Osteoblast (primary cell): ENCODE data around the gene KAZN. TPM values are rescaled to one million over a fixed set of nuclear protein-coding genes. Genes with fewer than 3 reads are reported as not detected.

Source experiments
- DNase-seq: peaks from one replicate; pipeline ENCODE4 v3.0.0; 2011; ENCODE audit warnings: low spot score, mixed read lengths; ENCODE audit not compliant: insufficient read length; ENCODE audit errors: missing footprints
- H2AFZ ChIP-seq: 2 replicates; pipeline ENCODE4 v1.6.0; 2011; ENCODE audit warnings: mild to moderate bottlenecking, low read length
- H3K27ac ChIP-seq: 2 replicates; pipeline ENCODE4 v1.5.1; 2011; ENCODE audit warnings: mild to moderate bottlenecking, low read depth, low read length, moderate library complexity
- H3K27me3 ChIP-seq: 2 replicates; pipeline ENCODE4 v1.6.0; 2012; ENCODE audit warnings: mild to moderate bottlenecking, control low read depth, inconsistent platforms, low read length, moderate library complexity; ENCODE audit not compliant: insufficient read depth
- H3K36me3 ChIP-seq: 2 replicates; pipeline ENCODE4 v1.5.1; 2011; ENCODE audit warnings: mild to moderate bottlenecking, low read length, control low read depth, moderate library complexity; ENCODE audit not compliant: insufficient read depth
- H3K4me1 ChIP-seq: 2 replicates; pipeline ENCODE4 v1.5.1; 2011; ENCODE audit warnings: mild to moderate bottlenecking, low read length, control low read depth, moderate library complexity; ENCODE audit not compliant: insufficient read depth
- H3K4me2 ChIP-seq: 2 replicates; pipeline ENCODE4 v1.6.0; 2011; ENCODE audit warnings: mild to moderate bottlenecking, low read length; ENCODE audit not compliant: insufficient read depth
- H3K4me3 ChIP-seq: fragments of 200-600 bp; sonication (generic); 3 replicates; pipeline ENCODE4 v1.5.1; 2012; ENCODE audit warnings: mild to moderate bottlenecking, low read length, inconsistent platforms; ENCODE audit not compliant: insufficient read depth
- H3K79me2 ChIP-seq: 2 replicates; pipeline ENCODE4 v1.6.0; 2012; ENCODE audit warnings: mild to moderate bottlenecking, low read length, control low read depth, inconsistent platforms; ENCODE audit not compliant: insufficient read depth
- H3K9me3 ChIP-seq: 2 replicates; pipeline ENCODE4 v1.5.1; 2011; ENCODE audit warnings: low read depth, low read length, control low read depth
- H4K20me1 ChIP-seq: 2 replicates; pipeline ENCODE4 v1.6.0; 2012; ENCODE audit warnings: mild to moderate bottlenecking, low read length, control low read depth; ENCODE audit not compliant: insufficient read depth
- CTCF ChIP-seq: IDR thresholded peaks from 2 replicates; pipeline ENCODE4 v1.5.1; 2011; ENCODE audit warnings: mild to moderate bottlenecking, low read depth, low read length, moderate library complexity; ENCODE audit errors: extremely low read depth
- total RNA-seq: library from RNA; depleted of rRNA; stranded (reverse); fragments of >200 nt; gene quantifications from 2 replicates; pipeline ENCODE4 v1.2.3, GENCODE V29; 2012

Gene KAZN
- total RNA-seq, 1 donor: 9.0 TPM

- Histone ChIP-seq H3K4me1 (no peaks in the 10 kb centered on the region), H3K79me2 (no peaks in the 10 kb centered on the region), H3K4me2 (no peak overlapping the region), H3K27ac (no peak overlapping the region), H3K27me3 (no peaks in the 10 kb centered on the region), H4K20me1 (no peaks in the 10 kb centered on the region), H3K36me3 (no peaks in the 10 kb centered on the region), H3K4me3 (no peak overlapping the region), H2AFZ (no peak overlapping the region), H3K9me3 (no peaks in the 10 kb centered on the region)
- DNase-seq: no peak
- TF ChIP-seq CTCF: no peak
These were observed 175.0 kb downstream of the KAZN start for GRCh38 chr1:14773396-14774025.

GRCh38 chr1:14774225-14774624 is 175.7 kb downstream of the KAZN start:
- DNase-seq: no peak
- Histone ChIP-seq H3K36me3 (no peaks in the 10 kb centered on the region), H3K27ac (no peak overlapping the region)

GRCh38 chr1:14774988-14775387 is 176.5 kb downstream of the KAZN start:
- Histone ChIP-seq H3K9me3 (no peaks in the 10 kb centered on the region), H3K36me3 (no peaks in the 10 kb centered on the region), H3K4me2 (no peak overlapping the region), H3K27me3 (no peaks in the 10 kb centered on the region), H3K79me2 (no peaks in the 10 kb centered on the region), H2AFZ (no peak overlapping the region), H3K4me3 (no peak overlapping the region), H3K4me1 (no peaks in the 10 kb centered on the region), H3K27ac (no peak overlapping the region), H4K20me1 (no peaks in the 10 kb centered on the region)
- no peak for DNase-seq
- TF ChIP-seq CTCF: no peak

More at GRCh38 chr1:14774225-14774624, 175.7 kb downstream of the KAZN start:
- Histone ChIP-seq H3K4me1 (no peaks in the 10 kb centered on the region), H3K79me2 (no peaks in the 10 kb centered on the region), H3K9me3 (no peaks in the 10 kb centered on the region), H3K4me3 (no peak overlapping the region), H3K4me2 (no peak overlapping the region), H2AFZ (no peak overlapping the region), H4K20me1 (no peaks in the 10 kb centered on the region), H3K27me3 (no peaks in the 10 kb centered on the region)
- no peak for TF ChIP-seq CTCF

- H3K4me3 ChIP-seq: no peak overlapping the region
- H3K79me2 ChIP-seq: no peaks in the 10 kb centered on the region
- no peaks in the 10 kb centered on the region for H3K4me1 ChIP-seq
- no peaks in the 10 kb centered on the region for H3K27me3 ChIP-seq
- H3K36me3 ChIP-seq: no peaks in the 10 kb centered on the region
- H3K27ac ChIP-seq: no peak overlapping the region
- H2AFZ ChIP-seq: no peak overlapping the region
- H3K9me3 ChIP-seq: no peaks in the 10 kb centered on the region
- no peak for DNase-seq
- H3K4me2 ChIP-seq: no peak overlapping the region
- TF ChIP-seq CTCF: no peak
- no peaks in the 10 kb centered on the region for H4K20me1 ChIP-seq
These were observed 176.9 kb downstream of the KAZN start for GRCh38 chr1:14775434-14775833.
